GM23248 (cell line): ENCODE results near the gene GPC1.

Experiments
- EZH2 ChIP-seq: fragments of 200-600 bp; sonication (generic); IDR thresholded peaks from 2 replicates; pipeline ENCODE4 v1.6.1; 2018; ENCODE audit warnings: antibody characterized with exemption, mild to moderate bottlenecking; ENCODE audit not compliant: insufficient read depth, poor library complexity, severe bottlenecking
- EZH2phosphoT487 ChIP-seq: fragments of 200-600 bp; sonication (generic); IDR thresholded peaks from 2 replicates; pipeline ENCODE4 v1.6.1; 2018; ENCODE audit warnings: antibody characterized with exemption, moderate library complexity, mild to moderate bottlenecking, low read depth; ENCODE audit not compliant: insufficient read depth

DNA sequence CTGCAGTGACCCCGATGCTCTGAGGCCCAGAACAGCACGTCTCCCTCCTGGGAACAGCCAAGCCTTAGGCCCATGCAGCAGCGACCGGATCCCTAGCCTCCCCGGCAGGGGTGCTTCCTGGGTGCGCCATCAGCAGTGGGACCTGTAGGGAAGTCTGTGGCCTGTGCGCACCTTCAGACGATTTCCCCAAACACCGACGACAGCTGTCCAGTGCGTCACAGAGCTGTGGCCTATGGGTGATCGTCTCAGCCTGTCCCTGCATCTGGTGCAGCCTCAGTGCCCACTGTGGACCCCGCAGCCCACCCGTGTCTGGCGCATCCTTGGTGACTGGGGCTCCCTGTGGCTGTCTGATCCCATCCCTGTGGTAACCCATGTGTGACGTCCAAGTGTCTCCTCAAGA lies 9.0 kb downstream of the GPC1 start:
- no peak for TF ChIP-seq EZH2
- no peak for TF ChIP-seq EZH2phosphoT487
